GM12801 (cell line): ENCODE data around the gene PELI2.

Experiments
- TF ChIP-seq, protein P1 (sequence below): IDR thresholded peaks from one replicate; pipeline ENCODE4 v1.5.1; 2011; ENCODE audit warnings: control low read depth; ENCODE audit not compliant: insufficient read length; ENCODE audit errors: extremely low read depth

Gene PELI2

DNA sequence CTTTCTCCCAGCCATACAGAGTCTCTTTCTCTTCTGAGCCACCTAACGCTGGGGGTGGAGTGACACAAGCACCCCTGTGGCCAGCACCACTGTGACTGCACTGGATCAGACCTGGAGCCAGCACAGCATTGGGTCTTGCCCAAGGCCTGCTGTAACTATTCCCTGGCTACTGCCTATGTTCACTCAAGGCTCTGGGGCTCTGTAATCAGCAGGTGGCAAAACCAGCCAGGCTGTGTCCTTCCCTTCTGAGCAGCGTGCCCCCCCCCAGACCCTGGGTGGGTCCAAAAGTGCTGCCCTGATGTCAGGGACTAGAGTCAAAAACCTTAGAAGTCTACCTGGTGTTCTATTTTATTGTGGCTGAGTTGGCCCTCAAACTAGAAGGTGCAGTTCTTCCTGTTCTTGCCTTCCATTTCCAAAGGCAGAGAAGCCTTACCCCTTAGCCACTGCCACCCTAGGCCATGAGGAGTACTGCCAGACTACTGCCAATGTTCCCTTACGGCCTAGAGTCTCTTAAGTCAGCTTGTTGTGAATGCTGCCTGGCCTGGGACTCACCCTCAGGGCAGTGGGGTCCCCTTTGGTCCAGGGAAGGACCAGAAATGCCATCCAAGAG lies 49.9 kb downstream of the PELI2 start:
- TF ChIP-seq, protein P1, sequence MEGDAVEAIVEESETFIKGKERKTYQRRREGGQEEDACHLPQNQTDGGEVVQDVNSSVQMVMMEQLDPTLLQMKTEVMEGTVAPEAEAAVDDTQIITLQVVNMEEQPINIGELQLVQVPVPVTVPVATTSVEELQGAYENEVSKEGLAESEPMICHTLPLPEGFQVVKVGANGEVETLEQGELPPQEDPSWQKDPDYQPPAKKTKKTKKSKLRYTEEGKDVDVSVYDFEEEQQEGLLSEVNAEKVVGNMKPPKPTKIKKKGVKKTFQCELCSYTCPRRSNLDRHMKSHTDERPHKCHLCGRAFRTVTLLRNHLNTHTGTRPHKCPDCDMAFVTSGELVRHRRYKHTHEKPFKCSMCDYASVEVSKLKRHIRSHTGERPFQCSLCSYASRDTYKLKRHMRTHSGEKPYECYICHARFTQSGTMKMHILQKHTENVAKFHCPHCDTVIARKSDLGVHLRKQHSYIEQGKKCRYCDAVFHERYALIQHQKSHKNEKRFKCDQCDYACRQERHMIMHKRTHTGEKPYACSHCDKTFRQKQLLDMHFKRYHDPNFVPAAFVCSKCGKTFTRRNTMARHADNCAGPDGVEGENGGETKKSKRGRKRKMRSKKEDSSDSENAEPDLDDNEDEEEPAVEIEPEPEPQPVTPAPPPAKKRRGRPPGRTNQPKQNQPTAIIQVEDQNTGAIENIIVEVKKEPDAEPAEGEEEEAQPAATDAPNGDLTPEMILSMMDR: no peak

DNA sequence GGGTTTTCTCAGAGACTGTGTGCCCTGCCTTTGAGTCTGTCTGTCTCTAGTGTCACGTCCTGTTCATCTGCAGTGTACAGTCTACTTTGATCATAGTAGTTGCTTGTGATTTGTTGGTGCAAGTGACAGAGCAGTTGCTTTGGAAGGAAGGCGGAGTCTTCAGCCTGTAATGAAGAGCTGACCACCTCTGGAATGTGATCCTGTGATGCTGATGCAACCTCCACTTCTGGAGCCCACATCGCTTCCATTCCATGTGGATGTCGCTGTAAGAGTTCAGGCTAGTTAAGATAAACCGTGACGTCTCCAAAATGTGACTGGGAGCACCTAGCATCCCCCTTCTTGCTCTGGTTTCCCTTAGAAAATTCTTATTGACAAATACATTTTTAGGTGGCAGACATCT lies 51.8 kb downstream of the PELI2 start:
- TF ChIP-seq, protein P1: no peak

DNA sequence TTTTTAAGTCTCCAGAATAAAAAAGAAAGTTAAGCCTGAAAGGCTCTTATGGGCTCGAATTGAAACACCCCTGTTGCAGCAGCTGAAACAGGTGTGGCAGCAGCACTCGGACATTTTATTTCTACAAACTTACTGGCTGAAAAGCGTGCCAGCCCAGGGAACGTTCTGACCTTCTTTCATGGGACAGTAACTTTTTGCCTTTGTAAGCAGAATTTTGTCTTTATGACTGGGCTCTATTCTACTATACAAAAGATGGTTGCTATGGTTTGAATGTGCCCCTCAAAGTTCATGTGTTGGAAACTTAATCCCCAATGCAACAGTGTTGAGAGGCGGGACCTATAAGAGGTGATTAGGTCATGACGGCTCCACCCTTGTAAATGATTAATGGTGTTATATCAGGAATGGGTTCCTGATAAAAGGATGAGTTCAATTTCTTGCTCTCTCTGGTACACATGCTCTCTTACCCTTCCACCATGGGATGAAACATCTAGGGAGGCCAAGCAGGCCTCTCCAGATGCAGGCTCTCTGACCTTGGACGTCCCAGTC lies 52.7 kb downstream of the PELI2 start:
- TF ChIP-seq, protein P1: no peak

DNA sequence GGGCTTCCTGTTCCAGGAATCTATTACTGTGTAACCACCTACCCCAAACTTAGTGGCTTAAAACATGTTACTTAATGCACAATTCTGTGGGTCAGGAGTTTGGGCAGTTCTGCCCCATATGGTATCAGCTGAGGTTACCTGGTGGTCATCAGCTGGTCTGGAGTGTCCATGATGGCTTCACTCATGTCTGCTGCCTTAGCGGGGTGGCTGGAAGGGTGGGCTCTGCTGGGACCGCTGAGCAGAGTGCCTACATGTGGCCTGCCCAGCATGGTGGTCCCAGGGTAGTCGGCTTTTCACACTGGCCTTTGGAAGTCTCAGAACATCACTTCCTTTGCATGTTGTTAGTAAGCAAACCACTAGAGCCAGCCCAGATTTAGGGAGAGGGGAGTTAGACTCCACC lies 53.9 kb downstream of the PELI2 start:
- TF ChIP-seq, protein P1: no peak

DNA sequence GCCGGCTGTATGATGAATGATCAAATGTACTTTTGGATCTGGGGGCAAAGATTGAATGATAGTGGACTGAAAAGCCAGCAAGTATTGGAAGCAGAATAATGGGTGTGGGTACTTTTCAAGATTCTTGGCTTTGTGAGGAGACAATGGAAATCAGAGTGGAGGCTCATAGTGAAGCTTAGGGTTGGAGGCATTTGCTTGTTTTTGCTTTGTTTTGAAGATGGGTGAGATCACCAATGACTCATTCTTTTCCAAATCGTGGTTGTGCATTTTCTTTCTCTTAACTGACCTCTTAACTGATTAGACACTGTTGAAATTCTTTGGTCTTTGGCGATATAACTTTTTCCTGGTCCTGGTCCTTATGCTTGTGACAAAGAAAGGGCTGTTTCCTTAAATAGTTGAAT lies 54.4 kb downstream of the PELI2 start:
- TF ChIP-seq, protein P1: no peak

DNA sequence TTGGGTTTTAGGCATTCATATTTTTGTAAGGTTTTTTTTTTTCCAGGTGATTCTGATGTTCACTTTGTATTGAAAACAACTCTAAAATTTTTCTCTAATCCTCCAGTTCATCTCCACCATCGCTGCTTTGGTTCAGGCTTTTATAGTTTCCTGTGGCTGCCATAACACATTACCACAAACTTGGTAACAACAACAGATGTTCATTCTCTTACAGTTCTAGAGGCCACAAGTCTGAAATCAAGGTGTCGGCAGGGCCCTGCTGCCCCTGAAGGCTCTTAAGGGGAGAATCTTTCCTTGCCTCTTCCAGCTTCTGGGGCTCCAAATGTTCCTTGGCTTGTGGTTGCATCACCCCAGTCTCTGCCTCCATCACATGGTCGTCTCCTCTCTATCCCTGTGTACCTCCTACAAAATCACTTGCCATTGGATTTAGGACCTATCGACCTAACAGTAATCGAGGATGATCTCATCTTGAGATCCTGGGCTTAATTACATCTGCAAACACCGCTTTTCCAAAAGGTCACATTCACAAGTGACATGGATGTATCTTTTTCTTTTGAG lies 55.2 kb downstream of the PELI2 start:
- TF ChIP-seq, protein P1: no peak

DNA sequence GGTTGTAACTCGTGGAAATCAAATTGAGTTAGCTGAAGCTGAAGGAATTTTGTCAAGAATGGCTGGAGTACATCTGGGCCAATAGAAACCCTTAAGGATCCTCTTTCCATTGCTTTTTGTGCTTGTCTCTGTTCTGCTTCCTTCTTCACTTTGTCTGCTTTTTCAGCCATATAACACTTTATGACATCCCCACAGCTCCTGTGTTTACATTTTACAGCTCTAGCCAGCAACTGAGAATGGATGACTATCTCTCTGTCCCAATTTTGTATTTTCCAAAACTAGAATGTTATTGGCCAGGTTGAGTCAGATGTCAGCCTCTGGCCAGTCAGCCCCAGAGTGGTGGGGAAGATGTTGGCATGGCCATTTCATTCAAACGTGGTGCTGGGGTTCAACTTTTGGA lies 57.6 kb downstream of the PELI2 start:
- TF ChIP-seq, protein P1: no peak
